ENCODE measurements around the gene GDF11.

The GDF11 gene

DNA sequence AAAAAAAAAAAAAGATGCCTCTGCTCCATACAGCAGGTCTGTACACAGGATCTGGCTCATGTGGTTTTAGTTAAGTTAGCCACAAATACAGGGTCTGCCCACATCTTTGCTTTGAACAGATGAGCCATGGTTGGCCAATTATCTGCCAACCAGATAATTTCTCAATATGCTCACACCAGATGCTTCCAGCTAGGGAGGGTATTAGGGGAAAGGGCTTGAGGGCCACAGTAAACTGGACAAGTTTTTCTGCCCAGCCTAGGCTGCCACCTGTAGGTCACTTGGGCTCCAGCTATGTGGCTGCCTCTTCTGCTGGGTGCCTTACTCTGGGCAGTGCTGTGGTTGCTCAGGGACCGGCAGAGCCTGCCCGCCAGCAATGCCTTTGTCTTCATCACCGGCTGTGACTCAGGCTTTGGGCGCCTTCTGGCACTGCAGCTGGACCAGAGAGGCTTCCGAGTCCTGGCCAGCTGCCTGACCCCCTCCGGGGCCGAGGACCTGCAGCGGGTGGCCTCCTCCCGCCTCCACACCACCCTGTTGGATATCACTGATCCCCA, 22.0 kb upstream of the GDF11 start:
- DNase-seq (ENCODE audit: low read depth, low spot score): no peak
- no peak overlapping the region for H3K9ac ChIP-seq (ENCODE audit: insufficient read length, low read depth)

DNA sequence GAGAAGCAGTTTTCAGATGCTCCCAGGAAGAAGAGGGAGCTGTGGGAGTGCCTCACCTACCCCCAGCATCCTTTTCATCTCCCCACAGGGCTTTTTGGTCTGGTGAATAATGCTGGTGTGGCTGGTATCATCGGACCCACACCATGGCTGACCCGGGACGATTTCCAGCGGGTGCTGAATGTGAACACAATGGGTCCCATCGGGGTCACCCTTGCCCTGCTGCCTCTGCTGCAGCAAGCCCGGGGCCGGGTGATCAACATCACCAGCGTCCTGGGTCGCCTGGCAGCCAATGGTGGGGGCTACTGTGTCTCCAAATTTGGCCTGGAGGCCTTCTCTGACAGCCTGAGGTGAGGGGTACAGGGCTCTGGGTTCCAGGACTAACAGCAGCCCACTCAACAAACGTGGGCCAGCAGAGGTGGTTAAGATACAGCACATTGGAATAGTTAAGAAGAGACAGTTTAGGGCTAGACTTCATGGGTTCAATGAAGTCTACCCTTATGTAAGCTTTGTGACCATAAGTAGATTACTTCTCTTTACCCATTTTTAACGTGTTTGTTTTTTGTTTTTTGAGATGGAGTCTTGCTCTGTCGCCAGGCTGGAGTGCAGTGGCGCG, 21.2 kb upstream of the GDF11 start:
- TF ChIP-seq YY1 (IDR thresholded peaks at IDR 0.05; ENCODE audit: insufficient read depth, insufficient read length) (no peak), SUZ12 (IDR thresholded peaks at IDR 0.05; ENCODE audit: extremely low read depth, insufficient read depth, insufficient read length) (no peak), ZNF274 (IDR thresholded peaks at IDR 0.05; ENCODE audit: low read depth, low read length) (no peak)
- Histone ChIP-seq H3K9ac (ENCODE audit: insufficient read length, low read depth) (no peak overlapping the region), H3K36me3 (ENCODE audit: insufficient read depth, insufficient read length, low read length) (peaks cover 54% of the 10 kb centered on the region), H3K27me3 (ENCODE audit: insufficient read depth, insufficient read length) (no peaks in the 10 kb centered on the region), H3K4me3 (ENCODE audit: insufficient read length, low read depth) (no peak overlapping the region), H3K9me3 (ENCODE audit: insufficient read depth, low read length) (no peaks in the 10 kb centered on the region), H3K4me1 (ENCODE audit: insufficient read depth, insufficient read length) (peaks cover 19% of the 10 kb centered on the region)
- no peak for DNase-seq (ENCODE audit: low read depth, low spot score)

More for the DNA sequence above, 22.0 kb upstream of the GDF11 start:
- H3K27me3 ChIP-seq (ENCODE audit: insufficient read depth, insufficient read length): no peaks in the 10 kb centered on the region
- H3K4me1 ChIP-seq (ENCODE audit: insufficient read depth, insufficient read length): peaks cover 18% of the 10 kb centered on the region
- H3K4me3 ChIP-seq (ENCODE audit: insufficient read length, low read depth): no peak overlapping the region
- H3K9me3 ChIP-seq (ENCODE audit: insufficient read depth, low read length): no peaks in the 10 kb centered on the region
- TF ChIP-seq ZNF274 (IDR thresholded peaks at IDR 0.05; ENCODE audit: low read depth, low read length): no peak
- TF ChIP-seq SUZ12 (IDR thresholded peaks at IDR 0.05; ENCODE audit: extremely low read depth, insufficient read depth, insufficient read length): no peak
- no peak for TF ChIP-seq YY1 (IDR thresholded peaks at IDR 0.05; ENCODE audit: insufficient read depth, insufficient read length)
- peaks cover 49% of the 10 kb centered on the region for H3K36me3 ChIP-seq (ENCODE audit: insufficient read depth, insufficient read length, low read length)

DNA sequence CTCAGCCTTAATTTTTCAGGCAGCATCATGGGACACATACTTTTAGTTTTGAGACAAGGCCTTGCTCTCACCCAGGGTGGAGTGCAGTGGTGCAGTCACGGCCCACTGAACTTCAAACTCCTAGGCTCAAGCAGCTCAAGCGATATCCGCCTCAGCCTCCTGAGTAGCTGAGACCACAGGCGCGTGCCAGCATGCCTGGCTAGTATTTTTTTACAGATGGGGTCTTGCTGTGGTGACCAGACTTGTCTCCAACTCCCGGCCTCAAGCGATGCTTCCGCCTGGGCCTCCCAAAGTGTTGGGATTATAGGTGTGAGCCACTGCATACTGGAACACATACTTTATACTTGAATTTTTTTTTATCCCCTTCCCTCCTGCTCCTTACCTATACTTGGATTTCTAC, 20.0 kb upstream of the GDF11 start:
- no peak for DNase-seq (ENCODE audit: low read depth, low spot score)
- no peaks in the 10 kb centered on the region for H3K27me3 ChIP-seq (ENCODE audit: insufficient read depth, insufficient read length)
- TF ChIP-seq SUZ12 (IDR thresholded peaks at IDR 0.05; ENCODE audit: extremely low read depth, insufficient read depth, insufficient read length): no peak
- H3K4me1 ChIP-seq (ENCODE audit: insufficient read depth, insufficient read length): peaks cover 14% of the 10 kb centered on the region
- H3K36me3 ChIP-seq (ENCODE audit: insufficient read depth, insufficient read length, low read length): peaks cover 66% of the 10 kb centered on the region
- no peak overlapping the region for H3K4me3 ChIP-seq (ENCODE audit: insufficient read length, low read depth)
- no peak overlapping the region for H3K9ac ChIP-seq (ENCODE audit: insufficient read length, low read depth)
- no peaks in the 10 kb centered on the region for H3K9me3 ChIP-seq (ENCODE audit: insufficient read depth, low read length)

DNA sequence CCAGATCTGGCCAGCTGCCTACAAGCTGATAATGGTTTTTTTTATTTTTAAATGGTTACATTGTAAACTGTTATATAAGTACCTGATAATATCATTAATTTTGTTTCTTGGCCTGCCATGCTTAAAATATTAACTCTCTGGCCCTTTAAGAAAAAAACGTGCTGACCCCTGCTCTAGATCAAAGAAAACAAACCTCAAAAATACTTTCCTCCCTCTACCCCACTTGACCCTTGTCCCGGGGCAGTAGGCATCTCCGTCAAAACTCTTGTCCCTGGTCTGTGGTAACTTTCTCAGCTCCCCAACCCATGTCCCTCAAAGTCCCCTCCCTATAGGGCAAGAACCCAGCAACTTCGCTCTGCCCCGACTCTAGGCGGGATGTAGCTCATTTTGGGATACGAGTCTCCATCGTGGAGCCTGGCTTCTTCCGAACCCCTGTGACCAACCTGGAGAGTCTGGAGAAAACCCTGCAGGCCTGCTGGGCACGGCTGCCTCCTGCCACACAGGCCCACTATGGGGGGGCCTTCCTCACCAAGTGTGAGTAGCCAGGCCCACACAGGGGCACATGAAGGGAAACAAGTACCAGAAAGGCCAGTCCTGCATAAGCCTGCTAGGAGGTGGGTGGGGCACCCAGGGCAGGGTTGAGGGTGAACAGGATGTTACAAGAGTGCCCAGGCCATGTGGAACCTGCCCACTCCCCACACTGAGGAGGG, 19.3 kb upstream of the GDF11 start:
- H3K9me3 ChIP-seq (ENCODE audit: insufficient read depth, low read length): no peaks in the 10 kb centered on the region
- H3K27me3 ChIP-seq (ENCODE audit: insufficient read depth, insufficient read length): no peaks in the 10 kb centered on the region
- peaks cover 67% of the 10 kb centered on the region for H3K36me3 ChIP-seq (ENCODE audit: insufficient read depth, insufficient read length, low read length)
- no peak overlapping the region for H3K4me3 ChIP-seq (ENCODE audit: insufficient read length, low read depth)
- peaks cover 14% of the 10 kb centered on the region for H3K4me1 ChIP-seq (ENCODE audit: insufficient read depth, insufficient read length)
- TF ChIP-seq YY1 (IDR thresholded peaks at IDR 0.05; ENCODE audit: insufficient read depth, insufficient read length): no peak
- no peak for TF ChIP-seq SUZ12 (IDR thresholded peaks at IDR 0.05; ENCODE audit: extremely low read depth, insufficient read depth, insufficient read length)
- no peak for TF ChIP-seq ZNF274 (IDR thresholded peaks at IDR 0.05; ENCODE audit: low read depth, low read length)
- DNase-seq (ENCODE audit: low read depth, low spot score): no peak
- H3K9ac ChIP-seq (ENCODE audit: insufficient read length, low read depth): peak overlapping the region; percentile 1

DNA sequence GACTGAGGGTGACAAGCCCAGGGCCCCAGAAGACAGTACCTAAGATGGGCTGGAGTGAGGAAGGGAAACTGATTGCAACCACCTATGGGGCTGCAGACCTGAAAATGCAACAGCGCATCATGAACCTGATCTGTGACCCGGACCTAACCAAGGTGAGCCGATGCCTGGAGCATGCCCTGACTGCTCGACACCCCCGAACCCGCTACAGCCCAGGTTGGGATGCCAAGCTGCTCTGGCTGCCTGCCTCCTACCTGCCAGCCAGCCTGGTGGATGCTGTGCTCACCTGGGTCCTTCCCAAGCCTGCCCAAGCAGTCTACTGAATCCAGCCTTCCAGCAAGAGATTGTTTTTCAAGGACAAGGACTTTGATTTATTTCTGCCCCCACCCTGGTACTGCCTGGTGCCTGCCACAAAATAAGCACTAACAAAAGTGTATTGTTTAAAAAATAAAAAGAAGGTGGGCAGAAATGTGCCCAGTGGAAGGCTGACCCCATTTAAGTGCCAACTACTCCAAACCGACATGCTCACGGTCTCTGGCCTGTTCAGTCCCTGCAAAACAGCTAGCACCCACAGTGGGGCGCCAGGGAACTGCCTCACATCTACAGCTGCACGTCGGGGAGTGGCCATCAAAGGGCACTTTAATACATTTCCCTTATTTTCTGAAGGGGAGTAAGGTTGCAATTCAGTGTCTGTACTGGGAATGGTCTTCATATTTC, 18.5 kb upstream of the GDF11 start:
- H3K9ac ChIP-seq (ENCODE audit: insufficient read length, low read depth): peak overlapping the region; percentile 1
- no peak for DNase-seq (ENCODE audit: low read depth, low spot score)
- H3K9me3 ChIP-seq (ENCODE audit: insufficient read depth, low read length): no peaks in the 10 kb centered on the region
- TF ChIP-seq YY1 (IDR thresholded peaks at IDR 0.05; ENCODE audit: insufficient read depth, insufficient read length): no peak
- no peak for TF ChIP-seq SUZ12 (IDR thresholded peaks at IDR 0.05; ENCODE audit: extremely low read depth, insufficient read depth, insufficient read length)
- no peak for TF ChIP-seq ZNF274 (IDR thresholded peaks at IDR 0.05; ENCODE audit: low read depth, low read length)
- peaks cover 64% of the 10 kb centered on the region for H3K36me3 ChIP-seq (ENCODE audit: insufficient read depth, insufficient read length, low read length)
- no peaks in the 10 kb centered on the region for H3K27me3 ChIP-seq (ENCODE audit: insufficient read depth, insufficient read length)
- H3K4me3 ChIP-seq (ENCODE audit: insufficient read length, low read depth): no peak overlapping the region
- peaks cover 10% of the 10 kb centered on the region for H3K4me1 ChIP-seq (ENCODE audit: insufficient read depth, insufficient read length)

DNA sequence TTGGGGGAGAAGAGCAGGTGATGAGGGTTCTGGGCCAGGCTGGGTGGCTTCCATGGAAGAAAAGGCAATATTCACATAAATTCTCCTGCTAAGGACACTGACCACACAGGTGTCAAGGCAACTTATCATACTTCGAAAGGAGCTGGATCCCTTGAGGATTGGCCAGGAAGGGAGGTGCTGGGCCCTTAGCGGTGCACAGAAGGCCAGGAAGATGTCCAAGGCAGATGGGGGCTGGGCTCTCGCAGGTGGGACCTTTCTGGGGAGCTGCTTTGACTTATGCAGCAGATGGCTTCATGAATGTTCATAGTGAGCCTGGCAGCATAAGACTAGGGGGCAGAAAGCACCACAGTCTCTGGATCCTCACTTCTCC, 18.0 kb upstream of the GDF11 start:
- Histone ChIP-seq H3K9me3 (ENCODE audit: insufficient read depth, low read length) (no peaks in the 10 kb centered on the region), H3K9ac (ENCODE audit: insufficient read length, low read depth) (no peak overlapping the region), H3K4me3 (ENCODE audit: insufficient read length, low read depth) (no peak overlapping the region), H3K27me3 (ENCODE audit: insufficient read depth, insufficient read length) (no peaks in the 10 kb centered on the region), H3K36me3 (ENCODE audit: insufficient read depth, insufficient read length, low read length) (peaks cover 58% of the 10 kb centered on the region), H3K4me1 (ENCODE audit: insufficient read depth, insufficient read length) (peaks cover 10% of the 10 kb centered on the region)
- DNase-seq (ENCODE audit: low read depth, low spot score): no peak
- TF ChIP-seq YY1 (IDR thresholded peaks at IDR 0.05; ENCODE audit: insufficient read depth, insufficient read length): no peak
- no peak for TF ChIP-seq ZNF274 (IDR thresholded peaks at IDR 0.05; ENCODE audit: low read depth, low read length)
- no peak for TF ChIP-seq SUZ12 (IDR thresholded peaks at IDR 0.05; ENCODE audit: extremely low read depth, insufficient read depth, insufficient read length)

DNA sequence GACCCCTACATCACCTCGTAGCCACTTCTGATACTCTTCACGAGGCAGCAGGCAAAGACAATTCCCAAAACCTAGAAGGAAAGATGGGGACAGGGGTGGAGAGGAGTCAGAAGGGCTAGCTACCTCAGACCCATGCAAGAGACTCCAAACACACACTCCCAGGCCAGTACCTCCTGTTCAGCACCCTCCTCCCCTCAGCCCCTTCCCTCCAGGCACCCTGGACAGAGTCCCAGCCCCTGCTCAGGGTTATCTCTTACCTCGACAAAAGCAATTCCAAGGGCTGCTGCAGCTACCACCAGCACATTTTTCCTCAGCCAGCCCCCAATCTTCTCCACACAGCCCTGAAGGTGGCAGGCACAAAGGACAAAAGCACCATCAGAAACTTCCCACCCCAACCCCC, 17.4 kb upstream of the GDF11 start:
- TF ChIP-seq ZNF274 (IDR thresholded peaks at IDR 0.05; ENCODE audit: low read depth, low read length): no peak
- TF ChIP-seq YY1 (IDR thresholded peaks at IDR 0.05; ENCODE audit: insufficient read depth, insufficient read length): no peak
- TF ChIP-seq SUZ12 (IDR thresholded peaks at IDR 0.05; ENCODE audit: extremely low read depth, insufficient read depth, insufficient read length): no peak
- Histone ChIP-seq H3K9me3 (ENCODE audit: insufficient read depth, low read length) (no peaks in the 10 kb centered on the region), H3K4me1 (ENCODE audit: insufficient read depth, insufficient read length) (peaks cover 10% of the 10 kb centered on the region), H3K4me3 (ENCODE audit: insufficient read length, low read depth) (no peak overlapping the region), H3K36me3 (ENCODE audit: insufficient read depth, insufficient read length, low read length) (peaks cover 52% of the 10 kb centered on the region), H3K9ac (ENCODE audit: insufficient read length, low read depth) (no peak overlapping the region), H3K27me3 (ENCODE audit: insufficient read depth, insufficient read length) (no peaks in the 10 kb centered on the region)
- DNase-seq (ENCODE audit: low read depth, low spot score): no peak
